ENCODE measurements around the gene ALG12. TPM values are rescaled to one million over a fixed set of nuclear protein-coding genes. Genes with fewer than 3 reads are reported as not detected.
A peak's percentile ranks its signal among the peaks of the same experiment; 100 is the strongest.

The ALG12 gene
- total RNA-seq, 1 donor from 2014 or later = 19.1 TPM

- peak; percentile 16 for ATAC-seq
- no peak for DNase-seq (ENCODE audit: low spot score)
These were observed 23.8 kb downstream of the ALG12 start for GRCh38 chr22:49894322-49895054.

GRCh38 chr22:49893025-49893424 is 25.2 kb downstream of the ALG12 start:
- DNase-seq (ENCODE audit: low spot score) = no peak
- ATAC-seq = no peak

DNA sequence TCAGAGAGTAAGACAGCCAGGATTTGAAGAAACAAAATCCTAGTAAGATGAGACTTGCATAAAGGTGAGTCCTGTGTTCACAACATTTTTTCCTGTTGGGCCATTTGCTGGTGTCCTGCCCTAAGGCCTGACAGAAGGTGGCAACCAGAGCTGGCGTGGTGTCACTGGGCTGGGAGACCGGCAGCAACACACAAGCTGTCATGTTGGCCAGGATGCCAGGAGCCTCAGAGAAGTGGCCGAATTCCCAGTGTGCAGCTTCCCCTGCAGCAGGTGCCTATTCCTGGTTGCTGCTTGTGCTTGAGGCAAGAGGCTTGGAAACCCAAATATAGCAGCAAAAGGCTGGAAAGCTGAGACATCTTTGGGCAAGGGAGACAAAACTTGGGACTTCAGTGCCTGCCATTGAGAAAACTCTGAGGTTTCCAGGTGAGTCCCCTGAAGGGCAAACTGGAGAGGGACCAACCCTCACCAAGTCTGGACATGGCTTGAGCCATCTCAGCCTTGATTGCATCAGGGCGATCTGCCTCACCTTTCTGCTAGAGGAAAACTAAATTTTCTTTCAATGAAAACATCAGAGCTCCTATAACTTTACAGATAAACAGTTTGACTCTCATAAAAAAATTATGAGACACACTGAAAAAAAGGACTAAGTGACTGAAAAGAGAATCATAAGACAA is 25.9 kb downstream of the ALG12 start:
- DNase-seq (ENCODE audit: low spot score) = no peak
- no peak for ATAC-seq

DNA sequence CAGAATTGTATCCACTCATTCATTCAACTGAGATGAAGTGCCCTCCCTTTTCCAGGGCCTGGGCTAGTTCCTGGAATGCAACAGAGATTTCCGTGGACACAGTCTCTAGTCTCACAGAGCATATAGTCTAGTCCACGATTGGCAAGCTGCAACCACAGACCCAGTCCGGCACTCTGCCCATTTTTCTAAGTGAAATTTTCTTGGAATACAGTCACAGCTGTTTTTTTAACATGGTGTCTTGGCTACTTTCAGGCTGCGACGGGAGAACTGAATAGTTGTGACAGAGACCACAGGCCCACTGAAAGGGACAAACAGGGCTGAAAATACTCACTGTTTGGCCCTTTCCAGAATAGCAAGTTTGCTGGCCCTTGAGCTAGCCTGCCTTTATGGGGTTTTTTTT is 29.2 kb downstream of the ALG12 start:
- ATAC-seq = no peak

GRCh38 chr22:49887702-49888101 is 30.5 kb downstream of the ALG12 start:
- ATAC-seq (no peak), DNase-seq (ENCODE audit: low spot score) (no peak)

More for the DNA sequence above, 29.2 kb downstream of the ALG12 start:
- no peak for DNase-seq (ENCODE audit: low spot score)

- ATAC-seq (no peak), DNase-seq (ENCODE audit: low spot score) (no peak)
These were observed 31.2 kb downstream of the ALG12 start for GRCh38 chr22:49887064-49887451.

- ATAC-seq (no peak), DNase-seq (ENCODE audit: low spot score) (no peak)
These were observed 31.7 kb downstream of the ALG12 start for GRCh38 chr22:49886346-49887063.

- DNase-seq (ENCODE audit: low spot score) = no peak
- no peak for ATAC-seq
These were observed 32.4 kb downstream of the ALG12 start for GRCh38 chr22:49885881-49886280.

DNA sequence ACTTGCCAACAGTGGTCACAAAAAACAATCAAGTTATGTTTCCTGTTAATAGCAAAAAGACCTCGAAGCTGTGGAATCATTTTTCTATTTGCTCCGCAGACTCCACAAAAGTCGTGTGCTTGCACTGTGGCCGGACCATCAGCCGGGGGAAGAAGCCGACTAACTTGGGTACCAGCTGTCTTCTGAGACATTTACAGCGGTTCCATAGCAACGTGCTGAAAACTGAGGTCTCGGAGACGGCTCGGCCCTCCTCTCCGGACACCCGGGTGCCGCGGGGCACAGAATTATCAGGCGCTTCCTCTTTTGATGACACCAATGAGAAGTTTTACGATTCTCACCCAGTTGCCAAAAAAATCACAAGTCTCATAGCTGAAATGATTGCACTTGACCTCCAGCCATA is 33.0 kb downstream of the ALG12 start:
- DNase-seq (ENCODE audit: low spot score) (no peak), ATAC-seq (no peak)

- ATAC-seq (no peak), DNase-seq (ENCODE audit: low spot score) (no peak)
These were observed 33.6 kb downstream of the ALG12 start for GRCh38 chr22:49884503-49885260.

DNA sequence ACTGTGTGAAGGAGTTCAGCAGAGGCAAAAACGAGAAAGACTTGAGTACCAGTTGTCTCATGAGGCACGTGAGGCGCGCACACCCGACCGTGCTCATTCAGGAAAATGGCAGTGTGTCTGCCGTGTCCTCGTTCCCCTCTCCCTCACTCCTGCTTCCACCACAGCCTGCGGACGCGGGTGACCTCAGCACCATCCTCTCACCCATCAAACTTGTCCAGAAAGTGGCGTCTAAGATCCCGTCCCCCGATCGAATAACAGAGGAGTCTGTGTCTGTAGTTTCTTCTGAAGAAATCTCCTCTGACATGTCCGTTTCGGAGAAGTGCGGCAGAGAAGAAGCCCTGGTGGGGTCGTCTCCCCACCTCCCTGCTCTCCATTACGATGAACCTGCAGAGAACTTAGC is 34.2 kb downstream of the ALG12 start:
- DNase-seq (ENCODE audit: low spot score) (no peak), ATAC-seq (no peak)

- ATAC-seq (no peak), DNase-seq (ENCODE audit: low spot score) (no peak)
These were observed 35.0 kb downstream of the ALG12 start for GRCh38 chr22:49883294-49883640.

DNA sequence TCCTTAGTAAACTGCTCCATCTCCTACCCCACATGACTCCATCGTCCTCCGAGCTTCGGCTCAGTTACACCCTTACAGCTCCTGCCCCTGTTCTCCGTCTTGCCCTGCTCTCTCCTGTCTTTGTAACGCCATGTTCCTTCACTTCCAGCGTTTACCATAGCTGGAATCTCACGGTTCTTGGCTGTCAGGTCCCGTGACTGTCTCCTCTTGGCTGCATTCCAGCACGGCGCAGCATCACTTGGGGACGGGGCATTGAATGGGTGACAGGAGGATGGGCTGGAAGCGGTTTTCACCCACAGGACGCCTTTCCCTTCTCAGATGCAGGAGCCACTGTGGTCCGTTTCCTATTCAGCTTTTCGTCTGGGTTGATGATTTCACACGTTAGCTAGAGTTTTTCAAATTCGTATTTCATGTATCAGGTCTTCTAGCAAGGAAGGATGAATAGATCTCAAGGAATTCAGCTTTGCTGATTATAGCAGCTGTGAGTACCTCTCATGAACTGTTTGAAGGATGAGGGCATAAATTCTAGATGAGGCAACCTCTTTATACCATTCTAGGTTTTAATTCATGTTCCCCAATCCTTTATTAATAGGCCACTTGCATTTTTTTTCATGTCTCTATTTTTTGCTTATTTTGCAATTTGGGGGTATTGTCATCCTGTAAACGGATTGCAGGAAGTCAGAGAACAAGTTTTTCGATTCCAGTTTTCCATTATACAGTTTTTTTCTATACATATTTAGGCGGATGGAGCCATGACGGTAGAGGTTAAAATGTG is 35.5 kb downstream of the ALG12 start:
- ATAC-seq = no peak
- no peak for DNase-seq (ENCODE audit: low spot score)

GRCh38 chr22:49881856-49882255 is 36.4 kb downstream of the ALG12 start:
- DNase-seq (ENCODE audit: low spot score) = no peak
- ATAC-seq = no peak

- DNase-seq (ENCODE audit: low spot score) = no peak
- no peak for ATAC-seq
These were observed 38.0 kb downstream of the ALG12 start for GRCh38 chr22:49880281-49880680.

DNA sequence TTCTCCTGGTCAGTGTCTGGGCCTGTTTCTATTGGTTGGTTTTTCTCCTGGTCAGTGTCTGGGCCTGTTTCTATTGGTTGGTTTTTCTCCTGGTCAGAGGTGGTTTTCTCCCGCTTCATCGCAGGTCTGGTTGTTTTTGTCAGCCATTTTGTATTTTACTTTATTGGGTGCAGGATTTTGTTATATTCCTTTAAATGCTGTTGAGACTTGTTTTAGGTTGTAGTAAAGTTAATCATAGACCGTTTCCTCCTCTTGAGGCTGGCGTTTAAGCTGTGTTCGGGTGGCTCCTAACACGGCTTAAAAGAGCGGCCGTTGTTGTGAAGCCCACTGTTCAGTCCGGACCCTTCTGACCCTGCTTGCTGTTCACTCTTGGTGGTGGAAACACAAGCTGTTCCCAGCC is 38.4 kb downstream of the ALG12 start:
- ATAC-seq (no peak), DNase-seq (ENCODE audit: low spot score) (no peak)

DNA sequence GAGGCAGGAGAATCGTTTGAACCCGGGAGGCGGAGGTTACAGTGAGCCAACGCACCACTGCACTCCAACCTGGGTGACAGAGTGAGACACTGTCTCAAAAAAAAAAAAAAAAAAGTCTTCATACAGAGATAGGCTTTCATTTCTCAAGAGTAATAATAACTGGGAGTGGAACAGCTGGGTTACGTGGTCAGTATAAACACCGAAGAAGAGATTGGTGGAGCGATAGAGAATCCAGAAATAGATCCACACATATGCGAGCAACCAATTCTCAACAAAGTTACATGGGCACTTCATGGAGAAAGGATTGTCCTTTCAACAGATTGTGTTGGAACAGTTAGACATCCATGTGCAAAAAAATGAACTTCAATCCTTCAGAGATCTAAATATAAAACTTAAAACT is 40.0 kb downstream of the ALG12 start:
- DNase-seq (ENCODE audit: low spot score) = no peak

DNA sequence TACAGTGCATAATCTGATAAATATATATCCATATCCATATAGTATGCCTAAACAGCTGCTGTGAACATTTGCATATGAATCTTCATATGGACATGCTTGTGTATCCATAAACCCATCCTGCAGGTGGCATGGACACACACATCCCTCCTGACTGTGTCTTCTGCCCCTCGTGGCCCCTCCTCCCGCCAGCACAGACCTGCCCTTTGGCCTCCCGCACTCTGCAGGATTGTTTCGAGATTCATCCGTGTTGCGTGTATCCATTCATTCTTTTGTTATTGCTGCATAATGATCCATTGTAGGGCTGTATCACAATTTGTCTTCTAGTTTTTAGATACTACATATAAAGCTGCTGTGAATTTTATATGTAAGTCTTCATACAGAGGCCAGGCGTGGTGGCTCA is 40.6 kb downstream of the ALG12 start:
- ATAC-seq (no peak), DNase-seq (ENCODE audit: low spot score) (no peak)

More for the DNA sequence above, 40.0 kb downstream of the ALG12 start:
- no peak for ATAC-seq

DNA sequence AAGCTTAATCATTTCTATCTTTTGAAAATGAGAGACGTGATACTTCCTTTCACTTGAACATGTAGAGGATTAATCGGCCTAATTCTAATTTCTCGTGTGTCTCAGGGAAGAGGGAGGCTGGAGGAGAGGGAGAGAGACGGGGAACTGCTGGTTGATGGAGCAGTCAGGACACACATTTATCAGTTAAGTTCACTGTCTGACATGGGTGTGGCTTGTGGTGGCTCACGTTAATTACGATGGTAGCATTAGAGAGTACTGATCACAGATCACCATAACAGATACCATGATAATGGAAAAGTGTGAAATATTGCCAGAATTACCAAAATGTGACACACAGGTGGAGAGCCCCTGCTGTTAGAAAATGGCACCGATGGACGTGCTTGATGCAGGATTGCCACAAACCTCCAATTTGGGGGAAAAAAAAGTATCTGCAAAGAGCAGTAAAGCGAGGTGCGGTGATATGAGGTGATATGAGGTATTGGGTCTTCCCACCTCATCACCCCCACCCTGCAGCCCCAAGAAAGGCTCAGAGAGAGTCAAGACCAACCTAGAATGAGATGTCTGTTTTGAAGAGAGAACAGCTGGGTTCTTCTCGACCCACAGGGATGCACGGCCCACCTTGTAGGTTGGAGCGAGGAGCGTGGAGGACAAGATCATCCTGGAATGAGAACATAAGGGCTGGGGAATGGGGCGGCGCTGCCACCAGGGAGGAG is 44.9 kb downstream of the ALG12 start:
- DNase-seq (ENCODE audit: low spot score) (no peak), ATAC-seq (no peak)

- DNase-seq (ENCODE audit: low spot score) (no peak), ATAC-seq (no peak)
These were observed 45.9 kb downstream of the ALG12 start for GRCh38 chr22:49872347-49872746.
